ENCODE data around the gene DAPK1. TPM values are rescaled to one million over a fixed set of nuclear protein-coding genes. Genes with fewer than 3 reads are reported as not detected.
A peak's percentile ranks its signal among the peaks of the same experiment; 100 is the strongest.

DAPK1 gene
- total and polyA plus RNA-seq, 2 donors from 2014 or later, result 15.5 to 166 TPM

GRCh38 chr9:87584326-87584725, 86.7 kb downstream of the DAPK1 start:
- no peak overlapping the region for H3K4me3 ChIP-seq (ENCODE audit: low read length in 3 of 3)
- no peaks in the 10 kb centered on the region for H3K27me3 ChIP-seq (ENCODE audit: control insufficient read depth, insufficient read depth, low read length)
- H3K9me3 ChIP-seq (ENCODE audit: control insufficient read depth in 2 of 3, insufficient read depth in 1 of 3, low read length in 3 of 3), result no peaks in the 10 kb centered on the region
- no peak overlapping the region for H3K9ac ChIP-seq (ENCODE audit: low read length in 3 of 3)
- H3K27ac ChIP-seq (ENCODE audit: low read depth in 2 of 2, low read length in 2 of 2), result no peak overlapping the region
- H3K4me1 ChIP-seq (ENCODE audit: control insufficient read depth in 2 of 3, insufficient read depth in 2 of 3, low read depth in 1 of 3, low read length in 3 of 3), result peaks cover 4 to 21% (median 15%) of the 10 kb centered on the region in 3 donors
- DNase-seq (no peak), FAIRE-seq (no peak)
- no peak for TF ChIP-seq CTCF (IDR thresholded peaks at IDR 0.05; ENCODE audit: borderline replicate concordance, extremely low read depth, insufficient read depth)
- intact Hi-C loops (cut with DNase I), result no loop called here
- no peaks in the 10 kb centered on the region for H3K36me3 ChIP-seq (ENCODE audit: control insufficient read depth in 2 of 3, insufficient read depth in 3 of 3, low read length in 3 of 3)

GRCh38 chr9:87585123-87585855, 87.6 kb downstream of the DAPK1 start:
- Histone ChIP-seq H3K27me3 (ENCODE audit: control insufficient read depth, insufficient read depth, low read length) (no peaks in the 10 kb centered on the region), H3K4me3 (ENCODE audit: low read length in 3 of 3) (no peak overlapping the region)

GRCh38 chr9:87586731-87587355, 89.2 kb downstream of the DAPK1 start:
- DNase-seq, result no peak
- Histone ChIP-seq H3K27ac (ENCODE audit: low read depth in 2 of 2, low read length in 2 of 2) (no peak overlapping the region), H3K9ac (ENCODE audit: low read length in 3 of 3) (no peak overlapping the region), H3K4me3 (ENCODE audit: low read length in 3 of 3) (no peak overlapping the region), H3K27me3 (ENCODE audit: control insufficient read depth, insufficient read depth, low read length) (no peaks in the 10 kb centered on the region), H3K9me3 (ENCODE audit: control insufficient read depth in 2 of 3, insufficient read depth in 1 of 3, low read length in 3 of 3) (no peaks in the 10 kb centered on the region), H3K36me3 (ENCODE audit: control insufficient read depth in 2 of 3, insufficient read depth in 3 of 3, low read length in 3 of 3) (no peaks in the 10 kb centered on the region), H3K4me1 (ENCODE audit: control insufficient read depth in 2 of 3, insufficient read depth in 2 of 3, low read depth in 1 of 3, low read length in 3 of 3) (peaks cover 0 to 11% (median 5%) of the 10 kb centered on the region in 3 donors)
- TF ChIP-seq CTCF (IDR thresholded peaks at IDR 0.05; ENCODE audit: borderline replicate concordance, extremely low read depth, insufficient read depth), result no peak
- intact Hi-C loops (cut with DNase I), result no loop called here
- FAIRE-seq, result peak; percentile 33

More at GRCh38 chr9:87585123-87585855, 87.6 kb downstream of the DAPK1 start:
- intact Hi-C loops (cut with DNase I), result no loop called here
- H3K9me3 ChIP-seq (ENCODE audit: control insufficient read depth in 2 of 3, insufficient read depth in 1 of 3, low read length in 3 of 3), result no peaks in the 10 kb centered on the region
- TF ChIP-seq CTCF (IDR thresholded peaks at IDR 0.05; ENCODE audit: borderline replicate concordance, extremely low read depth, insufficient read depth), result no peak
- peaks cover 4 to 21% (median 15%) of the 10 kb centered on the region in 3 donors for H3K4me1 ChIP-seq (ENCODE audit: control insufficient read depth in 2 of 3, insufficient read depth in 2 of 3, low read depth in 1 of 3, low read length in 3 of 3)
- no peaks in the 10 kb centered on the region for H3K36me3 ChIP-seq (ENCODE audit: control insufficient read depth in 2 of 3, insufficient read depth in 3 of 3, low read length in 3 of 3)
- H3K27ac ChIP-seq (ENCODE audit: low read depth in 2 of 2, low read length in 2 of 2), result no peak overlapping the region
- no peak for FAIRE-seq
- no peak for DNase-seq
- no peak overlapping the region for H3K9ac ChIP-seq (ENCODE audit: low read length in 3 of 3)
